ENCODE results near the gene CYP24A1.

Gene CYP24A1

DNA sequence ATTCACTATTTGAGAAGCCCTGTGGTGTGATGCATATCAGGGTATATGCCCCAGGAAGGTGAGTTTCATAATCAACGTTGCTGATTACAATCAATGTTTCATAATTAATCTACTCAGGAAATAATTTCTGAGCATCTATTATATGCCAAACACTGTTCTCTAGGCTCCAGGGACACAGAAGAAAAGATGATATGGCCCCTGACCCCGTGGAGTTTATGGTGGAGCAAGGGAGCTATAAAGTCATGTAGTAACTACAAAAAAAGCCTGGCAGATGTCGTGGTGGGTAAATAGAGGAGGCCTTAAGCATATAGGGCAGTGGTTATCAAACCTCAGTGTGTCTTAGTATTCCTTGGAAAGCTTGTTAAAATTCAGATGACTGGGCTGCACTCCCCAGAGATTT is 63.3 kb downstream of the CYP24A1 start:
- no peak for DNase-seq

DNA sequence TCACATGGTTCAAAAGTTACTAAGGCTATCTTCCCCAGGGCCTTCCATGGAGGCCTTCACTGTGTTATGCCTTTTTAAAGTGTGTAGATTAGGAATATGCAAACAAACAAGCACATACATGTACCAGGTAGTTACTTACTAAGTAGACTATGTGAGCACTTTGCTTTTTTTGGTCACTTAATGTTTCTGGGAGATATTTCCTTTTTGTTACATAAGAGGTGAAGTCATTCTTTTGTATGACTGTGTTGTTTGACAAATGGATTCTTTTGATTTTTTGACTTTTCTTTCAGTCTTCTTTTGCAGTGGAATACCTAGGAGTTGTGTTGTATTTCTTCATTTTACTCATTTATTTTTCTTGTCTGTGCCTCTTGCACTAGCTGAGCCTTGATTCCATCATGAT is 63.7 kb downstream of the CYP24A1 start:
- no peak for DNase-seq

DNA sequence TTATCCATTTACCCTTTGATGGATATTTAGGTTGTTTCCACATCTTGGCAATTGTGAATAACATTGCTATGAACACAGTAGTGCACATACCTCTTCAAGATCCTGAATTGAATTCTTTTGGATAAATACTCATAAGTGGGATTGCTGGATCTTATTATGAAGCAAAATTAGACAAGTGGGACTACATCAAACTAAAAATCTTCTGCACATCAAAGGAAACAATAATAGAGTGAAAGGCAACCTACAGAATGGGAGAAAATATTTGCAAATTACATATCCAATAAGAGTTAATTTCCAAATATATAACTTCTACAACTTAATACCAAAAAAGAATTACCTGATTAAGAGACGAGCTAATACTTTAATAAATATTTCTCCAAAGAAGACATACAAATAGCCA is 65.0 kb downstream of the CYP24A1 start:
- DNase-seq, result no peak

DNA sequence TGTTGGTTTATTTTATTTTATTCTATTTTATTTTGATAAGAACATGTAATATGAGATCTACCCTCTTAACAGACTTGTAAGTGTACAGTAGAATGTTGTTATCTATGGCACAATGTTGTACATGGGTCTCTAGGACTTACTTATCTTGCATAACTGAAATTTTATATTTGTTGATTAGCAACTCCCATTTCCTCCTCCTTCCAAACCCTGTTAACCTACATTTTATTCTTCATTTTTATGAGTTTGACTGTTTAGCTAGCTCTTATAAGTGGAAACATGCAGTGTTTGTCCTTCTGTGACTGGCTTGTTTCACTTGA is 65.5 kb downstream of the CYP24A1 start:
- DNase-seq, result no peak

DNA sequence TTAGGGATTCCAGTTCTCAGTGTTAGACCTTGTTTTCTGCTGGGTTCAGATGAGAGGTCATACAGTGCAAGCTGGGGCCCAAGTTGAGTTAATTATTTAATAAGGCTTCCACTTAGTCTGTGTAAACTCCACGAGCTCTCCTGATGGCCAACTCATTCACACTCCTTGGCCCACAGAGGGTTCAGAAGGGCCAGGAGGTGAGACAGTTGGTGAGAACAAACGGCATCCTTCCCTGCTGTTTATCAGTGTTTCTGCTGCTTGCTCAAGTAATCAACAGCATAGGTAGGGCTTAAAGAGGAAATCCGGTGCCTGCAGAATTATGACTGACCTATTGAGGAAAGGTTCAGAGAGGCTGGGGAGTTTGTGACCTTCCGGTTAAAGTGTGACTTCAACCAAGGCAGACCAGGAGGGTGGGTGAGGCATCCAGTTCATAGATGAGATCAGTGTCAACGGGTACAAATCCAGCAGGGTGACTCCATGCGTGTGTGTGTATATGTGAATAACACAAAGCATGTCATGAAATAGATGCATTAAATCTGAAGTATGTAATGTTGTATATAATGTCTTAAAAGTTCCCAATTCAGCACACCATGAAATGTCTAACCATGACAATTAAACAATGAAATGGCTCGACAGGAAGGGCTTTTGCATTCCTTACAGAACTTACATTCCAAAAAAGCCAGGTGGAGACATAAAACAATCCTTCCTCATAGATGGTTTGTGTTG is 66.0 kb downstream of the CYP24A1 start:
- no peak for DNase-seq

- no peak for DNase-seq
These were observed 66.6 kb downstream of the CYP24A1 start for GRCh38 chr20:54107181-54107580.

GRCh38 chr20:54106162-54106561 is 67.6 kb downstream of the CYP24A1 start:
- no peak for DNase-seq

DNA sequence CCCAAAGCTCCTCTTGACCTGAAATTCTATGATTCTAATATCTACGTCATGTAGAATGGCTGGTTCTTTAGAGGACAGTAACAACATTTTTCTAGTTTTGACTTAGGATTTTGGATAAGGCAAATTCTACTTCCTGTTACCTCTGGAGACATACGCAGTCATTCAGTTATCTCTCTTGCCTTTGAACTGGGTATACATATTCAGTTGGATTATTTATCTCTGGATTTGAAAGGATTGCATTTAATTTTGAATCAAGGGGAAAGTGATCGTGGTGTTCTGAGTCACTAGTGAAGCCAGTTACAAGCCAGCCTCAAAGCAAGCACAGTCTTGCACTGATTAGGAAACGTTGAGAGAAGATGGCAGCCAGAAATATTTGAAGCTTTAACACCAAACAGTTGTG is 68.1 kb downstream of the CYP24A1 start:
- DNase-seq, result no peak

DNA sequence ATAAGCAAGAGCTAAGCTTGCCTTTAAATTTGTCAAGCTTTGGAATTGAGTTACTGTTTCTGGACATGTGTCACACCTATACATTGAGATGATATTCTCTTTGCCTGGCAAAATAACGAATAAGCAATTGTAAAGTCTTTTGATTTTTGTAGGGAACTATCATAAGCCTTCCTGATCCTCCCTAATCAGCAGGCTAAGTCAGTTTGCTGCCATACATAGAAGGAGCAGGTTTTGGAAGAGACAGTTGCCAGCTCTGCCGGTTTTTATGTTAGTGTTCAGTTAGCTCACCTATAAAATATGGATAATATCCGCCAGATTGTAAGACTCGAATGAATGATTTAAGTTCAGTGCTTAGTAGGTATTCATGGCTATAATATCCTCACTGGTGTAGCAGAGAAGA is 69.0 kb downstream of the CYP24A1 start:
- DNase-seq, result no peak

GRCh38 chr20:54103762-54104600 is 69.8 kb downstream of the CYP24A1 start:
- DNase-seq, result no peak

All from stimulated activated CD4-positive, alpha-beta T cell treated with anti-CD3 and anti-CD28 coated beads, Interleukin-4, amount 100 ng/mL, for 4 hours (primary cell).